ENCODE measurements around the gene DRG1. TPM values are rescaled to one million over a fixed set of nuclear protein-coding genes. Genes with fewer than 3 reads are reported as not detected.
"Not testable (repeated sequence)": the region's sequence is repeated elsewhere in the genome, so short reads cannot be mapped to it uniquely, and the experiment has no call there.

The DRG1 gene
- total and polyA plus RNA-seq, 8 donors = 9.4 to 62.2 (median 45.1) TPM

- TF ChIP-seq EP300 (IDR thresholded peaks at IDR 0.05) = no peak
- no peaks in the 10 kb centered on the region for H3K9me3 ChIP-seq
- intact Hi-C loops (cut with DNase I; ENCODE audit: low total_unique reads) = no loop called here
- 57 to 71% (median 67%) methylated on average over 3 of the region's 3 CpGs for WGBS, 5 donors
- H3K4me3 ChIP-seq = no peak overlapping the region
- no peak for DNase-seq
- no peak overlapping the region for H3K27ac ChIP-seq
- H3K27me3 ChIP-seq = no peaks in the 10 kb centered on the region
- H3K4me1 ChIP-seq = no peaks in the 10 kb centered on the region
- no peaks in the 10 kb centered on the region for H3K36me3 ChIP-seq
Measured at GRCh38 chr22:31367426-31367825, 32.0 kb upstream of the DRG1 start.

- no peak for TF ChIP-seq POLR2A (IDR thresholded peaks at IDR 0.05)
- TF ChIP-seq EP300 (IDR thresholded peaks at IDR 0.05) = no peak
- no peak for TF ChIP-seq POLR2AphosphoS5 (IDR thresholded peaks at IDR 0.05)
- no peak for TF ChIP-seq CTCF (IDR thresholded peaks at IDR 0.05)
- intact Hi-C loops (cut with DNase I; ENCODE audit: low total_unique reads) = no loop called here
Measured at GRCh38 chr22:31377612-31378011, 21.8 kb upstream of the DRG1 start.

GRCh38 chr22:31378123-31378522 lies 21.3 kb upstream of the DRG1 start:
- Histone ChIP-seq H3K4me3 (no peak overlapping the region), H3K27me3 (no peaks in the 10 kb centered on the region), H3K4me1 (no peaks in the 10 kb centered on the region), H3K9me3 (no peaks in the 10 kb centered on the region), H3K36me3 (no peaks in the 10 kb centered on the region), H3K27ac (no peak overlapping the region)
- no peak for TF ChIP-seq EP300 (IDR thresholded peaks at IDR 0.05)
- no peak for TF ChIP-seq POLR2AphosphoS5 (IDR thresholded peaks at IDR 0.05)
- TF ChIP-seq POLR2A (IDR thresholded peaks at IDR 0.05) = no peak
- TF ChIP-seq CTCF (IDR thresholded peaks at IDR 0.05) = no peak
- intact Hi-C loops (cut with DNase I; ENCODE audit: low total_unique reads) = no loop called here
- peak in 1 of 2 donors; percentile 17 for DNase-seq
- WGBS, 5 donors = 85 to 90% (median 86%) methylated on average over 3 of the region's 3 CpGs

More at GRCh38 chr22:31377612-31378011, 21.8 kb upstream of the DRG1 start:
- Histone ChIP-seq H3K27me3 (no peaks in the 10 kb centered on the region), H3K36me3 (no peaks in the 10 kb centered on the region), H3K27ac (no peak overlapping the region), H3K4me3 (no peak overlapping the region), H3K9me3 (no peaks in the 10 kb centered on the region), H3K4me1 (no peaks in the 10 kb centered on the region)
- 67 to 89% (median 71%) methylated on average over 3 of the region's 3 CpGs for WGBS, 5 donors
- DNase-seq = peak in 1 of 2 donors; percentile 19

- WGBS, 5 donors = 72 to 82% (median 74%) methylated on average over 6 of the region's 6 CpGs
- H3K36me3 ChIP-seq; H3K27me3 ChIP-seq; H3K27ac ChIP-seq; DNase-seq; H3K4me3 ChIP-seq; intact Hi-C loops (cut with DNase I; ENCODE audit: low total_unique reads); H3K4me1 ChIP-seq; H3K9me3 ChIP-seq: not testable (repeated sequence)
Measured at GRCh38 chr22:31378651-31379050, 20.8 kb upstream of the DRG1 start.

GRCh38 chr22:31393893-31394292 lies 5.5 kb upstream of the DRG1 start:
- 96 to 100% (median 97%) methylated on average over 2 of the region's 2 CpGs for WGBS, 5 donors
- Histone ChIP-seq H3K27me3 (no peaks in the 10 kb centered on the region), H3K9me3 (peaks cover 0 to 4% (median 0%) of the 10 kb centered on the region in 4 donors), H3K36me3 (no peaks in the 10 kb centered on the region), H3K4me1 (peaks cover 0 to 15% (median 9%) of the 10 kb centered on the region in 4 donors), H3K27ac (no peak overlapping the region), H3K4me3 (no peak overlapping the region)
- intact Hi-C loops (cut with DNase I; ENCODE audit: low total_unique reads) = no loop called here
- DNase-seq = no peak
- TF ChIP-seq POLR2AphosphoS5 (IDR thresholded peaks at IDR 0.05) (no peak), EP300 (IDR thresholded peaks at IDR 0.05) (no peak), POLR2A (IDR thresholded peaks at IDR 0.05) (no peak), CTCF (IDR thresholded peaks at IDR 0.05) (no peak)
